Measurements from ENCODE around the gene NRP1. TPM values are rescaled to one million over a fixed set of nuclear protein-coding genes. Genes with fewer than 3 reads are reported as not detected.
A peak's percentile ranks its signal among the peaks of the same experiment; 100 is the strongest.

NRP1 gene
- total RNA-seq, 1 experiment from 2014 or later: 85.9 TPM

DNA sequence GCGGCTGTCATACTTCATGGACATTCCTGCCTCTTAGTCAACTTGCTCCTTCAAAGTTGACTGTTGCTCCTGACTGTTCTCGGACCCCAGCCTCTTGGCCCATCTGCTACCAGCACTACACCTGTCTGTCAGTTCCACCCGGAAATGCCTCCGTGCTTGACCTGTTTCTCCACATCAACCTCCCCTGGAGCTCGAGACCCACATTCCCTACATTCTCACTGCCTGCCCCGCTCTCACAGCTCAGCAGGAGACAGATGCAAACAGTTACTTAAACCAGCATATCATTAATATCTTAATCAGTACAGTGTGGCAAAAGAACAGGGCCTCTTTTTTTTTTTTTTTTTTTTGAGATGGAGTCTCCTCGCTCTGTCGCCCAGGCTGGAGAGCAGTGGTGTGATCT, 174.3 kb downstream of the NRP1 start:
- no peak for DNase-seq (ENCODE audit: low read depth in 1 of 2, low spot score in 2 of 2)

DNA sequence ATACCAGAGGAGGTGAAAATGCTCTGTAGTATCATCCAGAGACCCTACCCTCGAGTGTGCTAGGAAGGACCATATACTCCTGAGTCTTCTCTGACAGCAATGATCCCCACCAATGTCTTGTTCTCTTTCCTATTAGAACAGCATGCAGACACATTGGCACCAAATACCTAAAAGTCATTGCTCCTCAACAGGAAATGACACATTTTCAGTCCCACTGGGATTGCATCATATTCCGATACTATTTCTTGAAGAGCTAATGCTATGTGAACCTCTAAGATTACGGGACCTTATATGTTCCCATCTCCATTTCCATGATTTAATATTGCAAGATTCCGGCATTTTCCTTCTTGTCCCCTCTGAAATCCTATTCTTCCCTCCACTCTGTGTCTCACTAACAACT, 177.4 kb downstream of the NRP1 start:
- peak overlapping the region; percentile 67 for H3K27ac ChIP-seq
- no peaks in the 10 kb centered on the region for H3K9me3 ChIP-seq (replicated peaks)
- H3K4me1 ChIP-seq (replicated peaks): peaks cover 40% of the 10 kb centered on the region
- no peak overlapping the region for H3K4me3 ChIP-seq
- H3K36me3 ChIP-seq: no peaks in the 10 kb centered on the region
- no peak for DNase-seq (ENCODE audit: low read depth in 1 of 2, low spot score in 2 of 2)
- H3K27me3 ChIP-seq (replicated peaks): no peaks in the 10 kb centered on the region

More for the DNA sequence above, 174.3 kb downstream of the NRP1 start:
- no peaks in the 10 kb centered on the region for H3K27me3 ChIP-seq (replicated peaks)
- H3K36me3 ChIP-seq: no peaks in the 10 kb centered on the region
- H3K9me3 ChIP-seq (replicated peaks): no peaks in the 10 kb centered on the region
- H3K4me1 ChIP-seq (replicated peaks): peaks cover 45% of the 10 kb centered on the region
- no peak overlapping the region for H3K27ac ChIP-seq
- H3K4me3 ChIP-seq: no peak overlapping the region

GRCh38 chr10:33155720-33156638, 178.5 kb downstream of the NRP1 start:
- Histone ChIP-seq H3K27ac (peak overlapping the region; percentile 67), H3K4me3 (no peak overlapping the region), H3K9me3 (replicated peaks) (no peaks in the 10 kb centered on the region), H3K27me3 (replicated peaks) (no peaks in the 10 kb centered on the region), H3K36me3 (no peaks in the 10 kb centered on the region), H3K4me1 (replicated peaks) (peaks cover 40% of the 10 kb centered on the region)
- DNase-seq (ENCODE audit: low read depth in 1 of 2, low spot score in 2 of 2): peak; percentile 62 to 66

- DNase-seq (ENCODE audit: low read depth in 1 of 2, low spot score in 2 of 2): no peak
- Histone ChIP-seq H3K9me3 (replicated peaks) (no peaks in the 10 kb centered on the region), H3K36me3 (no peaks in the 10 kb centered on the region), H3K27ac (peak overlapping the region; percentile 39), H3K27me3 (replicated peaks) (no peaks in the 10 kb centered on the region), H3K4me3 (no peak overlapping the region), H3K4me1 (replicated peaks) (peaks cover 40% of the 10 kb centered on the region)
Measured at GRCh38 chr10:33154590-33154989, 179.9 kb downstream of the NRP1 start.

DNA sequence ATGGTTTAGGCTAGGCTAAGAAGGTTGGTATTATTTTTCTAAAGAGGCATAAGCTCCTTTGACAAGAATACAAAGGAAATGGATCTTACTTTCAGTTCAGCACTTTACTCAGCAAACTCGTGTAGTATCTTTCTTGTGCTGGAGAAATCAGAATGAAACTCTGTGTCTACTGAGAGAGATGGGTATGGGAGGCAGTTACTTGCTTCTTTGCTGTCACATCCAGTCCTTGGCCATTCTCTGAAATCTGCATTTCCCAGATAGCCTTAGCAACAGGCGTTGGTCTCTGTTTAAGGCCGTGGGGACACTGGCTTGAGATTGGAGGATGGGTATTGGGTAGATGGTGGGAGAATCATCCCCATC, 180.5 kb downstream of the NRP1 start:
- Histone ChIP-seq H3K27ac (no peak overlapping the region), H3K36me3 (no peaks in the 10 kb centered on the region)

DNA sequence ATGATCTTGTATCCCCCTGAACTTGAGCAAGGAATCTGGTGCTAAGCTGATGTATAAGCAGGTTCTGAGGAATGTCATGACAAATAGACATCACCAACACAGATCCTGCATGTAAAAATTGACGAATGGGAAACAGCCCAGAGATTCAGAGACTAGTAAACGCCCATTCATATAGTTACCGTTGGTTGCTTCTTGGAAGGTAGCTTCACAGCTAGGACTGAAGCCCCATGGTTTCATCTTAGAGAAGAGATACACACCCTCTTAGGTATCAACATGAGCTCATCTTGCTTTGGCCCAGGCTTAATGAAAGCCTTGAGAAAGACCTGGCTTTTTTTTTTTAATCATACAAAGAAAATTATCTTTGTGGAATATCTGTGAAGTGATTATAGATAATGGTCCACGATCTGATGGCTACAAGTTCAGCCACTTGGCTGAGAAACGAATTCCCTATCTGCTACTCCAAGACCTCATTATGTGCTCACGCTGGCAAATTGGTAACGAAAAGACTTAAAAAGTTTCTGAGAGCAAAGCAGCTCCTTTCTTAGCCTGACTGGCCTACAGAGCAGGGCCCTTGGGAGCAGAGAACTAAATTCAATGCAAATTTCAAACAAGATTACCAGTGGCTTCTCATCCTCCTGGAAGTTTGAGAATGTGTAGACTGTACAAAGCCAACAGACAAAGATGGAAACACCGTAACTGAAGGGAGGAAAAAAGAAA, 181.1 kb downstream of the NRP1 start:
- Histone ChIP-seq H3K4me1 (replicated peaks) (peaks cover 40% of the 10 kb centered on the region), H3K9me3 (replicated peaks) (no peaks in the 10 kb centered on the region), H3K36me3 (no peaks in the 10 kb centered on the region), H3K27ac (no peak overlapping the region), H3K27me3 (replicated peaks) (no peaks in the 10 kb centered on the region), H3K4me3 (no peak overlapping the region)
- no peak for DNase-seq (ENCODE audit: low read depth in 1 of 2, low spot score in 2 of 2)

More for the DNA sequence above, 180.5 kb downstream of the NRP1 start:
- Histone ChIP-seq H3K4me1 (replicated peaks) (peaks cover 40% of the 10 kb centered on the region), H3K4me3 (no peak overlapping the region), H3K27me3 (replicated peaks) (no peaks in the 10 kb centered on the region), H3K9me3 (replicated peaks) (no peaks in the 10 kb centered on the region)
- no peak for DNase-seq (ENCODE audit: low read depth in 1 of 2, low spot score in 2 of 2)

GRCh38 chr10:33152750-33153149, 181.7 kb downstream of the NRP1 start:
- Histone ChIP-seq H3K9me3 (replicated peaks) (no peaks in the 10 kb centered on the region), H3K36me3 (no peaks in the 10 kb centered on the region), H3K27ac (no peak overlapping the region), H3K4me3 (no peak overlapping the region), H3K4me1 (replicated peaks) (peaks cover 40% of the 10 kb centered on the region), H3K27me3 (replicated peaks) (no peaks in the 10 kb centered on the region)
- DNase-seq (ENCODE audit: low read depth in 1 of 2, low spot score in 2 of 2): no peak

GRCh38 chr10:33152146-33152545, 182.3 kb downstream of the NRP1 start:
- H3K4me3 ChIP-seq: no peak overlapping the region
- no peaks in the 10 kb centered on the region for H3K36me3 ChIP-seq
- H3K4me1 ChIP-seq (replicated peaks): peaks cover 36% of the 10 kb centered on the region
- no peaks in the 10 kb centered on the region for H3K9me3 ChIP-seq (replicated peaks)
- no peak overlapping the region for H3K27ac ChIP-seq
- DNase-seq (ENCODE audit: low read depth in 1 of 2, low spot score in 2 of 2): no peak
- no peaks in the 10 kb centered on the region for H3K27me3 ChIP-seq (replicated peaks)

DNA sequence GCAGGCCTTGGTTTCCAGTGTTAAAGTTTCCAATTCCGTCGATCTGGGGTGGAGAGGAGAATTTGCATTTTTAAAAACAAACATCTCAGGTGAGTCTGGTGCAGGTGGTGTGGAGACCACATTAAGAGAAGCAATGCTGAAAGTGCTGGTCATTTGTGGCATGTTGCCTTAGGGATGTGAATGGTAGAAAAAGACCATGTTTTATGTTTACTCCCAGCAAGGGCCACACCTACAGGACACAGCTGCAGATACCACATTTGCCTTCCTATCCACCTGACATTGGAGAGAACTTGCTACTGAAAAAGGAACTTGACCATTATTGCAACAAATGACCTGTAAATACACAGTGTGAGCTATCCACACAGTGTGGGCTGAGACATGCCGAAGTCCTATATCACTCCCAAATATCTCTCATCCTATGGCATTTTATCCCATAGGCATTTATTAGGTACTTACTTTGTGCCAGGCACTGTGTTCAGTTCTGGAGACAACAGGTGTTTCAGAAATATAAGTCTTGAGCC, 183.1 kb downstream of the NRP1 start:
- Histone ChIP-seq H3K27ac (no peak overlapping the region), H3K36me3 (no peaks in the 10 kb centered on the region), H3K9me3 (replicated peaks) (no peaks in the 10 kb centered on the region), H3K4me1 (replicated peaks) (peaks cover 32% of the 10 kb centered on the region), H3K27me3 (replicated peaks) (no peaks in the 10 kb centered on the region), H3K4me3 (no peak overlapping the region)
- DNase-seq (ENCODE audit: low read depth in 1 of 2, low spot score in 2 of 2): no peak

DNA sequence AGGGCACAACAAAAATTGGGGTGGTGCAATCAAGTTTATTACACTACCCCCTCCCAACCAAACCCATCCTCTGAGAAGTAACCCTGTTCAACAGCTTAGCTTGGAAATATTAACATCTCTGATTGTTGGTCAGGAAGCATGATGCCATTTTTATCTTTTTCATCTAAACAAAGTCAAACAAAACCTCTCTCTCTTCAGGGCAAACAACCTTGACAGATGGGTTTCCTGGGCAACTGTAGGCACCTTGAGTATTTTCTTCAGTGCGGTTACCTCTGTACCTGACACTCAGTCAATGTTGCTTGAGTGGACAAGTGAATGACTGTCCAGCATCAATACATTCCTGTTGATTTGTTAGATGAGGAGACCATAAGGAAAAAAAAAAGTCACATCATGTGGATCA, 183.6 kb downstream of the NRP1 start:
- Histone ChIP-seq H3K36me3 (no peaks in the 10 kb centered on the region), H3K27ac (no peak overlapping the region), H3K27me3 (replicated peaks) (no peaks in the 10 kb centered on the region), H3K4me3 (no peak overlapping the region), H3K9me3 (replicated peaks) (no peaks in the 10 kb centered on the region), H3K4me1 (replicated peaks) (peaks cover 32% of the 10 kb centered on the region)
- DNase-seq (ENCODE audit: low read depth in 1 of 2, low spot score in 2 of 2): no peak

DNA sequence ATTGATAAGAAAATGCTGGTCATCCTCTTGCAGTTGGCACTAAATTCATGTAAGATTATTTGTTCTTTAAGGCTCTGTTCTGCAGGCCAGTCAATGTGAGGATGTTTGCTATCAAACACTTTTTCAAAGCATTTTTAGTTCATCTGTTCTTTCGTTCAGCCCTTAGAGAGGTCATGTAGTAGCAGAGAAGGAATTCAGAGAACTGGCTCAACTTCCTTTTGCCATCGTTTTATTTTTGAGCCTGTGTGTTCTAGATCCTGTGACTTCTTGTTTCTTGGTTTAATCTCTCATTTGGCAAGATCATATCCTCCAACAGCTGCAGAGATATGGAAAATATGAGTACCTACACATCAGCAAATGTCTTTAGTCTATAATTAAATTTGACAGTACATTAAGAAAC, 184.3 kb downstream of the NRP1 start:
- Histone ChIP-seq H3K4me1 (replicated peaks) (peaks cover 32% of the 10 kb centered on the region), H3K36me3 (no peaks in the 10 kb centered on the region), H3K27ac (no peak overlapping the region), H3K27me3 (replicated peaks) (no peaks in the 10 kb centered on the region), H3K4me3 (no peak overlapping the region), H3K9me3 (replicated peaks) (no peaks in the 10 kb centered on the region)
- no peak for DNase-seq (ENCODE audit: low read depth in 1 of 2, low spot score in 2 of 2)

- H3K27ac ChIP-seq: no peak overlapping the region
- H3K27me3 ChIP-seq (replicated peaks): no peaks in the 10 kb centered on the region
- no peak for DNase-seq (ENCODE audit: low read depth in 1 of 2, low spot score in 2 of 2)
- H3K4me1 ChIP-seq (replicated peaks): peaks cover 36% of the 10 kb centered on the region
- no peak overlapping the region for H3K4me3 ChIP-seq
- no peaks in the 10 kb centered on the region for H3K36me3 ChIP-seq
- H3K9me3 ChIP-seq (replicated peaks): no peaks in the 10 kb centered on the region
Measured at GRCh38 chr10:33147013-33147310, 187.5 kb downstream of the NRP1 start.

DNA sequence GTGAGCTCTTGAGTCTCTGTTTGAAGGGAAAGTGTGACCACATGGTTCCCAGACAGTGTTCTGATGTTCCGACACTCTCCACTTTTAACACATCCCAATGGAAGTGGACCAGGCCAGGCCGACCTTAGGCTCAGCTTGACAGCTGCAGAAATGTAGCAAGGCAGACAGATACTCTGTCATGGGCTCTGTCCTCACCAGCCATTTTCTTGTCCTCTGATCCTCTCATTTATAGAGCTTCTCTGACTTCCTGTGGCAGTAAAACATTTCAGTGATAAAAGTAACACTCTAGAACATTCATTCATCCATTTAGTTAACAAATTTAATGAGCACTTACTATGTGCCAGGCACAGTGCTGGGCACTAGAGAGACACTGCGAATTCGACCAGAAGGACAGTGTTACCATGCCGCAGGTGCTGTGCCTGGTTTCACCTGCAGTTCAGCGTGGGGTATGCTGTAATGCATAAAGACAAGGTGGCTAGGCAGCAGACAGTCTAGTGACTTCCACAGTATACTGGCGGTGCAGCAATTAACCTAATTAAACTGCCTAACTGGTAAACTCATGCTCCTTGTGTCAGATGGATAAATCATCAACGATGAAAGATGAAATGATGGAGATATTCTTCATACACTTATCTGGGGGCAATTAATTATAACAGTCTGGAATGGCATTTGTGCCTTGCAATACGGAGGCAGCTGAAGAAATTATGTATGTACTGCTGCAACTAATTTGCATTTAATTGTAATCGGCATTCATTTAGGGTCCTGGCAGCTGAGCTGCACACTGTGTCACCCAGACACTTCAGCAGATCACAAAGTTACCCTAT, 188.1 kb downstream of the NRP1 start:
- Histone ChIP-seq H3K36me3 (no peaks in the 10 kb centered on the region), H3K4me1 (replicated peaks) (peaks cover 36% of the 10 kb centered on the region), H3K27ac (peak overlapping the region; percentile 85), H3K4me3 (no peak overlapping the region), H3K27me3 (replicated peaks) (no peaks in the 10 kb centered on the region), H3K9me3 (replicated peaks) (no peaks in the 10 kb centered on the region)
- DNase-seq (ENCODE audit: low read depth in 1 of 2, low spot score in 2 of 2): no peak

All from SJSA1 (cell line).